Osteocyte (in vitro differentiated cells): ENCODE results near the gene RIMBP2. TPM values are rescaled to one million over a fixed set of nuclear protein-coding genes. Genes with fewer than 3 reads are reported as not detected.

Experiments used
- DNase-seq: peaks from one replicate; pipeline ENCODE4 v3.0.0; 2021; ENCODE audit warnings: mixed read lengths; ENCODE audit not compliant: unreplicated experiment; ENCODE audit errors: extremely low spot score
- H3K27ac Mint-ChIP-seq: one replicate; pipeline ENCODE4 v1.8.0; 2021; ENCODE audit warnings: mild to moderate bottlenecking, mixed read lengths; ENCODE audit not compliant: unreplicated experiment
- H3K27me3 Mint-ChIP-seq: one replicate; pipeline ENCODE4 v1.8.0; 2021; ENCODE audit warnings: mixed read lengths; ENCODE audit not compliant: unreplicated experiment
- H3K36me3 Mint-ChIP-seq: one replicate; pipeline ENCODE4 v1.8.0; 2021; ENCODE audit warnings: mixed read lengths; ENCODE audit not compliant: unreplicated experiment
- H3K4me1 Mint-ChIP-seq: one replicate; pipeline ENCODE4 v1.8.0; 2021; ENCODE audit warnings: mixed read lengths; ENCODE audit not compliant: unreplicated experiment
- H3K4me3 Mint-ChIP-seq: one replicate; pipeline ENCODE4 v1.8.0; 2021; ENCODE audit warnings: mild to moderate bottlenecking, moderate library complexity, mixed read lengths; ENCODE audit not compliant: unreplicated experiment
- H3K9me3 Mint-ChIP-seq: one replicate; pipeline ENCODE4 v1.8.0; 2021; ENCODE audit warnings: mixed read lengths; ENCODE audit not compliant: unreplicated experiment
- total RNA-seq: library from RNA; stranded (reverse); gene quantifications from 2 replicates; pipeline ENCODE4 v1.2.1, GENCODE V29; 2021
- TF ChIP-seq, protein P1 (sequence below): fragments of 200-600 bp; sonication (generic); IDR thresholded peaks from 2 replicates; pipeline ENCODE4 v1.5.0; 2021; ENCODE audit warnings: antibody characterized with exemption, mild to moderate bottlenecking, moderate library complexity

Gene RIMBP2
- total RNA-seq, 1 donor from 2014 or later = 0.13 TPM

DNA sequence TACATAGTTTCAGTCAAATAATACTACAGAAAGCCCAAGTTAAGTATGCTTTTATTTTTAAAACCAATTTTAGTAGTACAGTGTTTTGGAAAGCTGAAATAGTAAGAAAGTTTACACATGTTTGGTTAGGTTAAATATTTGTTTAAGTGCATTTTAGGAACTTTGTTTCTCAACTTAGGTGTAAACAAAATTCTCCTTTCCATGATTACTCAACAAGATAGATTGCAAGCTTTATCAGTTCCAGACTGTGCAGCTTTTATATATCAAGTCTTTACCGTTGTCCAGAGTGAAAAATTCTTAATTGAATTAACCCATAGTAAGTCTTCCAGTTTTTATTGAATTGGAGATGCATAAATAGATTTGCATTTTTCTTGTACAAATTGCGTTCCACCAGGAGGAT is 333.3 kb downstream of the RIMBP2 start:
- Mint-ChIP-seq H3K4me1 (no peaks in the 10 kb centered on the region), H3K4me3 (no peak overlapping the region), H3K9me3 (peaks cover 20% of the 10 kb centered on the region), H3K27me3 (no peaks in the 10 kb centered on the region), H3K36me3 (no peaks in the 10 kb centered on the region), H3K27ac (no peak overlapping the region)
- DNase-seq = no peak
- TF ChIP-seq, protein P1, sequence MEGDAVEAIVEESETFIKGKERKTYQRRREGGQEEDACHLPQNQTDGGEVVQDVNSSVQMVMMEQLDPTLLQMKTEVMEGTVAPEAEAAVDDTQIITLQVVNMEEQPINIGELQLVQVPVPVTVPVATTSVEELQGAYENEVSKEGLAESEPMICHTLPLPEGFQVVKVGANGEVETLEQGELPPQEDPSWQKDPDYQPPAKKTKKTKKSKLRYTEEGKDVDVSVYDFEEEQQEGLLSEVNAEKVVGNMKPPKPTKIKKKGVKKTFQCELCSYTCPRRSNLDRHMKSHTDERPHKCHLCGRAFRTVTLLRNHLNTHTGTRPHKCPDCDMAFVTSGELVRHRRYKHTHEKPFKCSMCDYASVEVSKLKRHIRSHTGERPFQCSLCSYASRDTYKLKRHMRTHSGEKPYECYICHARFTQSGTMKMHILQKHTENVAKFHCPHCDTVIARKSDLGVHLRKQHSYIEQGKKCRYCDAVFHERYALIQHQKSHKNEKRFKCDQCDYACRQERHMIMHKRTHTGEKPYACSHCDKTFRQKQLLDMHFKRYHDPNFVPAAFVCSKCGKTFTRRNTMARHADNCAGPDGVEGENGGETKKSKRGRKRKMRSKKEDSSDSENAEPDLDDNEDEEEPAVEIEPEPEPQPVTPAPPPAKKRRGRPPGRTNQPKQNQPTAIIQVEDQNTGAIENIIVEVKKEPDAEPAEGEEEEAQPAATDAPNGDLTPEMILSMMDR = no peak

DNA sequence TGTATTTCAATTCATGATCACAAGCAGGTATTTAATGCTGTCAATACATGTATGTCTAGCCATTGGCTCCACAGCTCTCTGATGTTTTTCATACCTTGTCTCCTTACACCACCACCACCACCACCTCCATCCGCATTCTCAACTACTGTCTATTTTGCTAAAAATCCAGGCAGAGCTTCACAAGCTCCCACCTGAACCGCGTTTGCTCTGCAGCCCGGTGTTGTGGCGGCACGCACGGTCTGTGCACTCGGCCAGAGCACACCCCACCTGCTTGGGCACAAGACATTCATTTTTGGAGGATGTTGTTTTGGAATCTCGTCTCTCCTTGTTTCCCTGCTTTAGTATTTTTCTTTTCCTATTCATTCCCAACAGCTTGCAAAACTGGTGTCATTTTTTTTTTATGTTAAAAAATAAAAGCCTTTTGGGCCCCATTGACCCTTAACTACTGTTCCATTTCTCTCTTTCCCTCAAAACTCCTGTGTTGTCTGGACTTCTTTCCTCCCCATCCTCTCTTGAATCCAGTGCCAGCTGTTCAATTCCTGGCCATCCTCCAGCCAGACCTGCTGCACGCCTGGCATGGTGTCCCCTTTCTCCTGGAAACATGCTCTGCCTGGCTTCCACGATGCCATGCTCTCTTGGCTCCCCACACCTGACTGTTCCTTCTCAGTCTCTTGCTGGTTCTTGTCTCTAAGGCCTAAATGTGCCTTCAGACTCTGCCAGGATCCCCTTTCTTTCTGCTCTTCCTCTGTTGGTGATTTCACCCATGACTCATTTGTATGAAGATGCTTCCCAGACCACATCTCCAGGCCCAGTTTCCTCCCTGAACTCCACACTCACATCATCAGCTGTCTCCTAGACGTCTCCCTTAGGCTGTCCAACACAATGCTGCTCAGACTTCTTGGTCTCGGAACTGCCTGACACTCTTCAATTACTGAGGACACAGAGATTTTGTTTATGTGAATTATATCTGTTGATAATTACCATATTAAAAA is 340.5 kb downstream of the RIMBP2 start:
- no peak overlapping the region for H3K27ac Mint-ChIP-seq
- no peak for DNase-seq
- TF ChIP-seq, protein P1 = no peak
- peaks cover 5% of the 10 kb centered on the region for H3K9me3 Mint-ChIP-seq
- H3K4me3 Mint-ChIP-seq = no peak overlapping the region
- no peaks in the 10 kb centered on the region for H3K27me3 Mint-ChIP-seq
- H3K36me3 Mint-ChIP-seq = no peaks in the 10 kb centered on the region
- no peaks in the 10 kb centered on the region for H3K4me1 Mint-ChIP-seq

GRCh38 chr12:130374083-130374482 is 342.0 kb downstream of the RIMBP2 start:
- H3K36me3 Mint-ChIP-seq = no peaks in the 10 kb centered on the region
- DNase-seq = no peak
- no peaks in the 10 kb centered on the region for H3K4me1 Mint-ChIP-seq
- TF ChIP-seq, protein P1 = no peak
- no peaks in the 10 kb centered on the region for H3K27me3 Mint-ChIP-seq
- H3K27ac Mint-ChIP-seq = no peak overlapping the region
- H3K9me3 Mint-ChIP-seq = peaks cover 5% of the 10 kb centered on the region
- no peak overlapping the region for H3K4me3 Mint-ChIP-seq

DNA sequence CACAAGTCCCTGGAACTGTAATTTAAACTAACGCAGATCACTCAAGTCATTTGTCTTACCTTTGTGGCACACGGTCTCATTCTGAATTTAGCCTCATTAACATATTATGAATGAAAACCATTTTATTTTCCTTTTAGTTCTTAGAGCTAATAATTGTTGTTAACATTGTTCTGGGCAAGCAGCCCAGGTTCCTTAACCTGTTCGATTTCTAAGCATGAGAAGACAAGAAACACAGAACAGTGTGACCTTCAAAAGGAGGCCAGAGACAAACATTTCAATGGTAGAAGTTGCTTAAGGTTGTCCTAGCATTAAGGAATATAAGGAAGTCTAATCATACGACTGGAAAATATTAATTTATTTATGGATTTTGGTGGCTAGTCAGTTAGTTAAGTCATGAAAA is 343.2 kb downstream of the RIMBP2 start:
- H3K27ac Mint-ChIP-seq = no peak overlapping the region
- H3K4me1 Mint-ChIP-seq = no peaks in the 10 kb centered on the region
- TF ChIP-seq, protein P1 = no peak
- no peak overlapping the region for H3K4me3 Mint-ChIP-seq
- no peaks in the 10 kb centered on the region for H3K27me3 Mint-ChIP-seq
- no peaks in the 10 kb centered on the region for H3K9me3 Mint-ChIP-seq
- DNase-seq = no peak
- no peaks in the 10 kb centered on the region for H3K36me3 Mint-ChIP-seq

DNA sequence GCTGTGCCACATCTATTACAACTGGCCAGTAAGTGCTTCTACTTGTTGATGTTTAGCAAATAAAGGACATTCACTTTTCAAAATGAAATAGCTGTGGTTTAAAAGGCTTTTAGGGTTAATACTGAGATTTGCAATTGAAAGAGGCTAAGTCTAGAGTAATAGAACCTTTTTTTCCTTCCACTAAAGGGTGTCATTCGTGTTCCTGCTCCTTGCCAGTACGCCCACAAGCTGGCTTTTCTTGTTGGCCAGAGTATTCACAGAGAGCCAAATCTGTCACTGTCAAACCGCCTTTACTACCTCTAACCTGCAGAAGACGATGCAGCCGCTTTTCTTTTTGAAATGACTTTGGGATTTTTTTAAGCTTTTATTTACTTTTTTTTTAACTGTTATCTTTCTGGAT is 344.8 kb downstream of the RIMBP2 start:
- H3K4me3 Mint-ChIP-seq = no peak overlapping the region
- no peaks in the 10 kb centered on the region for H3K27me3 Mint-ChIP-seq
- no peaks in the 10 kb centered on the region for H3K36me3 Mint-ChIP-seq
- no peaks in the 10 kb centered on the region for H3K4me1 Mint-ChIP-seq
- no peak for DNase-seq
- TF ChIP-seq, protein P1 = no peak
- no peak overlapping the region for H3K27ac Mint-ChIP-seq
- no peaks in the 10 kb centered on the region for H3K9me3 Mint-ChIP-seq
